HG02623 (cell line): ENCODE measurements around the gene FAM72D.
A peak's percentile ranks its signal among the peaks of the same experiment; 100 is the strongest.
"Not testable (repeated sequence)": the region's sequence is repeated elsewhere in the genome, so short reads cannot be mapped to it uniquely, and the experiment has no call there.

ENCODE experiments used
- ATAC-seq: cut with Tn5 transposase; IDR thresholded peaks from one replicate; pipeline ENCODE4 v1.9.1; 2021; ENCODE audit warnings: moderate library complexity; ENCODE audit not compliant: unreplicated experiment

FAM72D gene

DNA sequence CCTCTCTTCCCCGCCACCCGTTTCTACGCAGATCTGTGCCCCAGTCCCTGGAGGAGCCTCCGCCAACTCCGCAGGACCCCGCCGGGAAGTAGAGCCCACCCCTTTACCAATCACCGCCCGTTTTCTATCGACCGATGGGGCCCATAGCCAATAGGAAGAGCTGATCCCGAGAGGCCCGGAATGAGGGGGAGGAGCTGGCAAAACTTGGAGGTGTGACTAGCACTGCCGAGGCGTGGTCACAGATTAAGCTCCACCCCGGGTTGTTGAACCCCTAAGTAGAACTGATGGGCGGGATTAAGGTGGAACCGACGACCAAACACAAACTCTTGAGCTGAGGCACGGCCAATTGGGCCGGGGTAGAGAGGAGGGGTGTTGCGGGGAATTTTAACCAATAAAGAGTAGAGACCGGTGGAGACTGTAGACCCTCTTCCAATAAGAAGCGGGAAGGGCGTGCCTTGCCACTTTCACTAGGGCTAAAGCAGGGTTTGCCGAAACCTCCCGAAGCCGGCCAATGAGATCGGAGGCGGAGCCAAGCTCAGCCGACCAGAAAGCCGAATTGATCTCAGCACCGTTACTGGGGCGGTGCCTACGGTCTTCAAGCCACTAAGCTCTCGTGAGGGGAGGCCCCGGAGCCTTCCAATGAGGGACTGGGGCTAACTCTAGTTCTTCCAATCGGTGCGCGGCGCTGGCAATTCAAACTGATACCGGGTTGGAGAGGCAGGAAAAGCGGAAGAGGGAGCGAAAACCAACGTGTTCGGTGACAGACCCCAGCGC lies at the start of gene FAM72D, which contains the start of gene SRGAP2B:
FAM72D (plus strand) TSS at position 691 of the 774 bp plus-strand sequence. CDS start 874 bp downstream, outside the sequence.
SRGAP2B (minus strand) TSS at position 45 of the 774 bp plus-strand sequence. CDS start 2,427 bp downstream, outside the sequence.
- ATAC-seq, result peak; percentile 82

DNA sequence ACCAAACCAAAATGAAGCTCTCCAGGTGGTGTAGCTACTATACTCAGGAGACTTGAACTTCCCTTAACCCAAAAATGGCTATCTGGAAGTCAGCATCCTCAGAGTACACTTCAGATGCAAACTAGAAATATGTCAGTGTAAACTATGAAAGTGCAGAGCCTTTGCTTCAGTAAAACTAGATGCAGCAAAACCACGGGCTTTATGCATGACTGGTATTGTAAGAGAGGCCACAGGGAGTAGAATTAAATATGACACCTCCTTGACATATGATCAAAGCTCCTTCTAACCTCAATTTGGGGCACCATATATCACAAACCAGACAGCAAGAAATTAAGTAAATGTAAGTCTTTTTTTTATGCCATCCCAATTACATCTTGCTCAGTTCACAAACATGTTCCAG lies 48.2 kb upstream of the FAM72D start:
- not testable (repeated sequence) for ATAC-seq

DNA sequence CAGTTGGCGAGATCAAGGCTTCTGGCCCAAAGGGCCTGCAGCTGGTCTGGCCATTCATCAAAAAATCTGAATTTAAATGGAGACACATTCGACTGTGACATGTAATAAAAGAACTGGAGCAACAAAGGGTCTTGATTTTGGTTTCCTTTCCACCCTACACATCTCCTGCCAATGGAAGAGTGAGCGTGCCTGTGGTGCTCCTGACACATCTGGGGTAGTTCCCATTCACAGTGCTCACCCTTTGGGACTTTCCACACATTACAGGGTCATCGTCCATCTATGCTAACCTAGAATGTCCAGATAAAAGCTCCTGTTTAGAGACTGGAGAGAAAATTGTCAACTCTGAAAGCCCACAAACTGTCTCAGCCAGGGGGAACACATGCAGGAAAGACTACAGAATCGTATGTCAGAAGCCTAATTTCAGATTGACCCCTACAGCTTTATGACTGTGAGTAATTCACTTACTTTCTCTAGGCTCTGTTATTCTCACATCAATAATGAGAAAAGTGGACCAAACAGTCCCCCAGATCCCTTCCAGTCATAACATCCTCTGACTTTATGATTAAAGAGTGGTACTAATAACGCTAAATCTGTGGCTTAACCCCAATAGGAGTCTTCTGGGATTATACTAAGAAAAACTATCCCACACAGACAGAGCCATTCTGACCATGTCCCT lies 47.5 kb upstream of the FAM72D start:
- not testable (repeated sequence) for ATAC-seq

DNA sequence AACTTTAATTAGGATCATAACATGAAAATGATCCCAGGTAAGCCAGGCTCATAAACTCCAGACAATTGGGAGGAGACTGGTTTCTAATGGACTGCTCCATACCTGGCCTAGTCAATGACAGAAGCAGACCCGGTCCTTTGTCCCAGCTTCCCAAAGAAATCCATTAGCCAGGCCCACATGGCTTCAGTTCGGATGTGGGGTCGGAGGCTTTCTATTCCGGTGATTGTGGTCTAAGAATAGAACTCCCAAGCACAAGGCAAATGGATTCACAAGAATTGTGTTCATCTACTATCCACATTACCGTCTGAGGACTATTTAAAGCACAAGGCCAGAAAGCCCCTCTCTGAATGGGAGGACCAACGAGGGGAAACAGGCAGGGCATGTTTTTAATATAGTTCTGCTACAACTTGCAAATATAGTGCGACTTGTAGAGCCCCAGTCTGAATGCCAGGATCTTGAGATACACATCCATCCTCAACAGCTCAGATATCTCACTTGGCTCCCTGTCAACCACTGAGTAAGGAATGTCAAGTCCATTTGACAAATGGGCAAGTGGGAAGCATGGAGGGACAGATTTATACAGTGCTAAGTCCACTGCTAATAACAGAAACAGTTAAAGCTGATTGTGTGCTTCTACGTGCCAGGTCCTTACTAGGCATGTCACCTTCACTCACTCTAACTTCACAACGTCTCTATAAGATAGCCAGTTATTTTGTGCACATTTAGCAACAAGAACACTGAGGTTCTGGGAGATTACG lies 43.6 kb upstream of the FAM72D start:
- not testable (repeated sequence) for ATAC-seq

DNA sequence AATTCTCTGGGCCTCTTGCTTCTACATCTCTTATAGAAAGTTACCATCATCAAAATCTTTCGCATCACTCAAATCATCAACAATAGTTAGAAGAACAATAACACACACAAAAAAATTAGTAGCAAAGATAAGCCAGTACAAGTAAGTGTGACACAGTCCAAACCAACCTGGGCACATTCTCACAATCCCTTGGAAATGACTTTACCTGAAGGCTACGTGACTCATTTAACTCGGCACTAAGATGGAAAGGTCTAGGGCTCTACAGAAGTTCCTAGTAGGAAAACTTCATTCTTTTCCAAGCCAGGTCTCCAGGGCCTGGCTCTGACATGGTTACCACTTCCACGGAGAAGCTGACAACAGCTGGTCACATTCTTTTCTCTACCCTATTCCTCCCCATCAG lies 42.3 kb upstream of the FAM72D start:
- ATAC-seq, result not testable (repeated sequence)

DNA sequence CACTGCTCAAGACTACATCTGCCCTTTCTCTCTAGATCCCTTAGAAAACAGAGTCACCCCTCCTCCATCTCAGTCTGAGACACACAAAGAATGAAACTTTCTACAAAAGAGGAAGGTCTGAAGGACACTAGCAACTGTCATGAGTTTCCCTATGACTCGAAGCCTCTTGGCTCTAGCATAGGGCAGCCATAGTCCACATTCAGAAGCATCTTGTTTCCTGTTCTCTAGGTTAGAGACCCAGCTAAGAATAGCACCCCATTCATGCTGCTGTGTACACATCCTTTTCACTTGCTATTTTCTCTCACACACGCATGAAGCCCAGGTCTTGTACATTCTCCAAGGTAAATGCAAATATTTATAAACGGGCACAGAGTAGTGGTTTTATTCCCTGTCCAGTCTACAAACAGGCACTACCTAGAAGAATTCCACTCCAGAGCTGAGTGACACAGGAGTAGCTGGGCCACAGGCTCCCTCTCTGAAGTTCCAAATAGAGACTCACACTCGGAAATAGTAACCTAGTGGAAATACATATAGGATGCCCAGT lies 40.5 kb upstream of the FAM72D start:
- peak; percentile 98 for ATAC-seq

DNA sequence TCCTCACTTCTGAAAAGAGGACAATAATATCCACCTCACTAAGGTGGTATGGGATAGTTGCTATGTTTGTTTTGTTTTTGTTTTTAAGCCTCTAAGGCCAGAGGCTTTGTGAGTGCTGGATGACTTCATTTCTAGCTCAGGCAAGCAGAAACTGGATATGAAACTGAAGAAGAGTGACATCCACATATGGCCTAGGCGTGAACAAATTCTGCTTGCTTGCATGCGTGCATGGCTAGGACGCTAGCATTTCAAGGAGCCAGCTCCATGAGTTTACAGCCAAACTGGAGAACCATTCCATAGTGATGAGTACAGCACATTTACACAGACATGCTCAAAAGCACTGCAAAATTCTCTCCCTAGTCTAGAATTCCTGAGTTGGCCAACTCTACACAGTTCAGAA lies 37.6 kb upstream of the FAM72D start:
- not testable (repeated sequence) for ATAC-seq

DNA sequence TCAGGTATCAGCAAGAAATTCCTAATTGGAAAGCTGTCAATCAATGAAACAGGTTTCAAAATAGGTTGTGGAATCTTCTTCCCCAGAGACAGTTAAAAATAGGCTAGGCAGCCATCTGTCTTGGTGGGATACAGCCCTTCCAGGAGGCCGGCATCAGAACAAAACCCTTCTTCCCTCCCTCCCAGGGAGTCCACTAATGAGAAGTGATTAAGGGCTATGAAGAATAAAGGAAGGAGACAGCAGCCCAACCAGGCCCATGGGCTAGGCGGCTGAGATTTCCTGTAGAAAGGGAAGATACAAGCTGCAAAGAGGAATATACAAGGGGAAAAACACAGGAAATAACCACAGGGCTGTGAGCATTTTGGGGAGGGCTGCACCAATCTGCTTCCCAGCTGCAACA lies 32.5 kb upstream of the FAM72D start:
- not testable (repeated sequence) for ATAC-seq

DNA sequence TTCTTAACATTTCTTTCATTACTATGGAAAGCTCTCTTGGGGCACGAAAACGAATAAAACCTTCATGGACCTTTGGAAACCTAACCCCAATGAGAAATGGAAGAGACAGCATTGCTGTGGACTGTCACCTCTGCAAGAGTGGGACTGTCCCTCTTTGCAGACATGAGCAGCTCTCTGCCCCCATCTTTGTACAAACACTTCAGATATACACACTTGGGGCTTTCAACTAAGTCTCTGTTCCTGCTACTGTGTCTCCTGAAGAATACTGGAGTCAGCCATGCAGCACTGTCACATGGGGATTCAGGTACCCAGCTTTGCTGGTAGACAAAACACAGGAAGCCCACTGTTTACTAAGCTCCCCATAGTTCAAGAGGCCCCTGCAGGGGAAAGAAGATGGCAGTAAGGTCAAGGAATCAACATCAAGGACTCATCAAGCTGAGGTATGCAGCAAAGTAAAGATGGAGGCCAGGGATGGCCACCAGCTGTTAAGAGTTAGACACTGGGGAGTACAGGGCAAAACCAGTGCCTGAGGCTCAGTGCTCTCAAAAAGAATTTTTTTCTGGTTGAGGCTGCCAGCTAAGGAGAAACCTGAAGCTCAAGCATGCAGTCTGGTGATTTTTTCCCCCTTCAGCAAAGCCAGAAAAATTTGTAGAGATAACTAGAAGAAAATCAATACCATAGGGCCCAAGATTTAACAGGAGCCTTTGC lies 31.7 kb upstream of the FAM72D start:
- not testable (repeated sequence) for ATAC-seq

DNA sequence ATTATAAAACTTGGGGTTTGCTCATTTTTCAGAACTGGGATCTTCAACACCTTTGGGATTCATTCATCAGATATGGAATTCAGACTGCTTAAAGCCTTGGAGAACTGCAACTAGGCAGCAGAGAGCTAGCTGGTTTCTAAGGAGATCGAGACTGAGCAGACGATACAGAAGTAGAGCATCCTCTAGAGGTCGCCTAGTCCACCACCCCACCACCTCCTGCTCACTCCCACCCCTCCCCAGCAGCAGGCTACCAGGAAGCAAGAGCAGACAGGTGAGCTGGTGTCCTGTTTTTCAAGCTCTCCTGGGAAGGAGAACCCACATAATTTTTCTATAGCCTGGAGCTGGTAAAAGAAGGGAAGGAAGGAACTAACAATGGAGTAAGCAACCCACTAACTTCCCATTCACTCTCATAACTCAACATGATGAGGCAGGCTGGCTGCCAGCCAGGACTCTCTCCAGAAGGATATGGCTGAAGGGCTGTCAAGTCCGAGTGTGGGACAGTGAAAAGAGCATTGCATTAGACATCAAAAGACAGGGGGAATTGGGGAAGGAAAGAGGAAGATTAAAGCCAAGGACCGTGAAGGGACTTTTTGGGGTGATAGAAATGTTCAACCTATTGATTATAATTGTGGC lies 30.5 kb upstream of the FAM72D start:
- peak; percentile 58 for ATAC-seq

DNA sequence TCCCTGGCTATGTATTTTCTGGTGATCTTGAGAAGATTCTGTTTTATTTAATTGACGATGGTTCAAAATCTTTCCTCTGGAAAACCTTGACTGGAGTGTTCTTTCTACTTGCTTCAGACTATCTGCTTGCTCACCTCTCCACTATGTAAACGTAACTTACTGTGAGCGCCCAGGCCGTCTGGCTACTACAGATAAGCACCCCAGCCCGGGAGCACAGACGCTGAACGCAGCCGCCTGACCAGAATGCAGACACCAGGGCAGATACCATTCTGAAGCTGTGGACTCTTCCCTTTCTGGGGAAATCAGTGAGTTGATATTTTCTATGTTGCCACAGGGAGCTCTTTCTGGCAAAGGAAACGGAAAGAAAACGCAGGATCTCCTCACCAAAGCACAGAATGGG lies 29.3 kb upstream of the FAM72D start:
- ATAC-seq, result not testable (repeated sequence)

DNA sequence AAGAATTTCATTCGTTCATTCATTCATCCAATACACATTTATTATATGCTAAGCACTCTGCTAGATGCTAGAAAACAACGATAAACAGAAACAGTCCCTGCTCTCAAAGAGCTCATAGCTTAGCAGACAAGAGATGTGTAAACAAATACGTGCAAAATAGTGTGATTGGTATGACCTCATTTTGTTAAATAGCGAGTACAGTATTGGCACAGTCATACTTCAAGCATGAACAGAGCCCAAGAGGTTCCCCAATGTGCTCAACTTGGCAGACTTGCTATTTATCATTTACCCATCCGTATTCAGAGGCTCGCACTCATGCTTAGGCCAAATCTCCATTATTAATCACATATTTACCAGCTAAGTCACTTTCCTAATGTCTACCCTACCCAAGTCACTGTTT lies 24.2 kb upstream of the FAM72D start:
- ATAC-seq, result not testable (repeated sequence)

DNA sequence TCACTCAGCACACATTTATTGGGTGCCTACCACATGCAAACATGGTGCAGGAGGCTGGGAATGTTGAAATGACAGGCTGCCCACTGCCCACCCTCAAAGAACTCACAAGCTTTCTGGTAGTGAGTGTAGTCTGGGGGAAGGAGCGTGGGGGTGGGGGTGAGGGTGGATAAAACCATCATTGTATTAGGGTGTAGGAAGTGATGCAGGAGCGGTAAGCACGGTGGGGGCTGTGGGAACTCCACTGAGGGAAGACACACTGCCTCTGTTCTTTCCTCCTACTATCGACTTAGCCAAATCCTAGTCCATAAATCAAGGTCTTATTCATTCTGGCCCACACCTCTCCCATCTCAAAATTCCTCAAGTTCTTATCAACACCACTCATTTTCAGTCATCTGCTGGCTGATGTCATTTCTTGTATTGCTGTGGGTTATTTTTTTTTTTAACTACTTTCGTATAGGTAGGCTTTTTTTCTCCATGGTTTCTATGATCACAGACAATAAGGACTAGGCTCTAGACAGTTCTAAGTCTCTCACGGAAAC lies 21.7 kb upstream of the FAM72D start:
- not testable (repeated sequence) for ATAC-seq

DNA sequence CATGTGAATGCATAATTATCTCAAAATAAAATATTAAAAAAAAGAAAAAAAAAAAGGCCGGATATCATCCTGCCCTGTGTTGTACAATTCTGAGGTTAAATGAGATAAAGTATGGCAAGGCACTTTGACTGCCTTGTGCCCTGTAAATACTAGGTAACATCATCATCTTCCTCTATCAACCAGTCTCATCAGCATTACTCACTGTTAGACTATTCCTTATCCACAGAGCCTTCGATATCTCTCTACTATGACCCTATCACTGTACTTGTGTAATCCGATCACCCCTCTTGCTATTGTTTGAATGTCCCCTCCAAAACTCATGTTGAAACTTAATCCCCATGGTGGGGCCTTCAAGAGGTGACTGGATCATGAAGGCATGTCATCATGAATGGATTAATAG lies 18.9 kb upstream of the FAM72D start:
- ATAC-seq, result not testable (repeated sequence)

DNA sequence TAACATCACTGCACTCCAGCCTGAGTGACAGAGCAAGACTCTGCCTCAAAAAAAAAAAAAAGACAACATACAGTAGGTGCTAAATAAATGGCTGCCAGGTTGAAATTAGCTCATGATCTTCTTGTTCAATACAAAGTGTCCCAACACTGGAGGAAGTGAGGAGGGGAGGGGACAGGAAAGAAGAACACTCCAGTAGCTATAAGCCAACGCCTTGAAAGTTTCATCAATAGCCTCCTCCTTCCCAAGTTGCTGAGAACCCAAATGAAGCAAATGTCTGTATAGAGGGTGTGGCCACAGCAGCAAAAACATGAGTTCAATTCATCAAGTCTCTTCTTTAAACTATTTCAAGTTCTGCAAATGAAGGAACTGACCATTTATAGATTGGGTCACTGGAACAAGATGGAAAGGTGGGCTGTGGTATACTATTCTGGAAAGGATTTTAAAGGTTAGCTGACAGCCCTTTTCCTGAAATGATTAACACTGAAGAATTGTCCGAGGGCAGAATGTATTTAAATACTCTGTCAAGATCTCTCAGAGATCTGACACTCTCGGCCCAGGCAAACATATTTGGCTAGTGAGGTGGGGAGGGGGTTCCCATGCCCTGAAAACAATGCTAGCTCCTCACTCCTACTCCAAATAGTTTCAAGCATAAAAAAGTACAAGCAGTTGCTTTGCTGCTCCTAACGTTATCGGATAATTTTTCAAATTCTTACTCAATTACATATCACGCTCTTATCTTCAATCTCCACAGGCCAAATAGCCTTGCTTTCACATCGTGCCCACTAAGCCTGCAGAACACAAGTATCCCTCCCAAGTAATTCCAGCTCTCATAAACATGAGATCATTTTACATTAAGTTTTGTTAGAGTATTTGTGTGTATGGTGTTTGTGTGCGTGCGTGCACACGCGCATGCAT lies 17.6 kb upstream of the FAM72D start:
- not testable (repeated sequence) for ATAC-seq

DNA sequence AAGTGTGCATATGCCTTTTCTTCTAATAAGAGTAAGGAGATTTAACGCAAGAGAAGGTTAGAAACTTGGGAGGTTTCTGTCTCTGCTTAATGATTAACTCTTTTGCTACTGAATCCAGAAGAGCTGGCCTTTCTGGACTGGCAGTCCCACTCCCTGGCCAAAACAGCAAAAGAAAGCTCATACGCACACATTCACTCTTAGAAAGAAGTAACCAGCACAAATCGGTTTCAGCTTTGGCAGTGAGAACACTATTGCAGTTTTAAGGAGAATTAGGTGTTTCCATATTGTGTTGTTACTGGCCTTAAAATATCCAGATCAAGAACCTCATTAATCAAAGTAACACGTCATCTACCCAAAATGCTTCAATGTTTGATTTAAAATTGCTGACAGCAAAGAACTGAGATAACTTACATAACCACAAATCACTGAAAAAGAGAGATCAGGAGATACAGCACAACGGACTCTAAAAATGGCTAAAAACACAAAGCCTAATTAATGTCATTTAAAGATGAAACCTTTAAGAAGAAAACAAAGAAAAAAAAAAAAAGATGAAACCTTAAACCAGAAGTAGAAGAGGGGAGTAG lies 16.9 kb upstream of the FAM72D start:
- not testable (repeated sequence) for ATAC-seq

DNA sequence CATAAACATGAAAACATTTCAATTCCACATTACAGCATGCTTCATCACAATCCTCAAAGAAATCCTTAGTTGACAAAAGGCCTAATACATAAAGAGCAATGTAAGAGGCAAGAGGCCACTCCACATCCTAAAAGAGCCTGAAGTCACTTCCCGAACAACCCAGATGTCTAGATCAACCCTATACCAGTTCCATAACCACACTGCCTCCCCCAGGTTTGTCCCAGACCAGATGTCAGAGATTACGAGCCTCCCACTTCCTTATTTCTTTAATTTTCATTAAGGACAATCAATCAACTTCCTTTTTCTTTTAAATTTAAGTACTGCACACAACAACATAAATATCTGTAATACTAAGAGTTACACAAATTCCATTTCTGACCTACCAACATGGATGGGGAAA lies 16.0 kb upstream of the FAM72D start:
- ATAC-seq, result not testable (repeated sequence)

DNA sequence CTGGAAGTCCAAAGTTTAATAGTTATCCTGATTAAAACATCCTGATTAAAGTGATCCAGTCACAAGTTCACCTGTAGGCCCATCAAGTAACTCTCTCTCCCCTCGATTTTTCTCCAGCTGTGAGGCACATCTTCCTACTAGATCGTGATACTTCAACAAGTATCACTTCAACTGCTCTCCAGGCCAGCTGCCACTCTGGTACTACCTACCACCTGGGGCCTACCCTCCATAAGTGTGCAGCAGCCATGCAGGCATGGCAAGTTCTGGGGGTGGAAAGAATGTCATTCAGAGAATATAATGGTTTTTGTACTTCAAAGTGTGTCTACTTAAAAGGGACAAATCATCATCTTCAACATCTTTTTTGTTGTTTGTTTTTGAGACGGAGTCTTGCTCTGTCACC lies 15.6 kb upstream of the FAM72D start:
- ATAC-seq, result not testable (repeated sequence)
